RWPE2 (cell line): ENCODE data around the gene STX16.

Experiments used
- ATAC-seq: fragments of 200-7000 bp; cut with Tn5 transposase; 3 replicates; pipeline ENCODE4 v1.9.1; 2021; ENCODE audit warnings: low read depth
- DNase-seq: peaks from one replicate; pipeline ENCODE4 v3.0.0-alpha.2; 2020; ENCODE audit warnings: low spot score
- H3K27ac ChIP-seq: fragments of 450-650 bp; 2 replicates; pipeline ENCODE4 v1.5.1; 2017; ENCODE audit warnings: mild to moderate bottlenecking; ENCODE audit not compliant: poor library complexity, severe bottlenecking
- H3K27me3 ChIP-seq: fragments of 250-450 bp; sonication (Bioruptor Pico); 2 replicates; pipeline ENCODE4 v1.5.1; 2021; ENCODE audit warnings: mild to moderate bottlenecking, moderate library complexity; ENCODE audit not compliant: insufficient read depth, poor library complexity, severe bottlenecking
- H3K36me3 ChIP-seq: fragments of 250-450 bp; sonication (Bioruptor Pico); 2 replicates; pipeline ENCODE4 v1.5.1; 2020; ENCODE audit warnings: low read depth, mild to moderate bottlenecking, moderate library complexity
- H3K4me1 ChIP-seq: fragments of 250-450 bp; sonication (Bioruptor Pico); 2 replicates; pipeline ENCODE4 v1.5.1; 2021; ENCODE audit warnings: mild to moderate bottlenecking, moderate library complexity; ENCODE audit not compliant: insufficient read depth, poor library complexity, severe bottlenecking
- H3K4me3 ChIP-seq: fragments of 250-450 bp; sonication (Bioruptor Pico); 2 replicates; pipeline ENCODE4 v1.5.1; 2021; ENCODE audit warnings: mild to moderate bottlenecking, moderate library complexity; ENCODE audit not compliant: severe bottlenecking
- H3K9me3 ChIP-seq: fragments of 250-450 bp; sonication (Bioruptor Pico); 2 replicates; pipeline ENCODE4 v1.5.1; 2021; ENCODE audit warnings: mild to moderate bottlenecking, moderate library complexity; ENCODE audit not compliant: severe bottlenecking
- CTCF ChIP-seq: fragments of 450-650 bp; IDR thresholded peaks from one replicate; pipeline ENCODE4 v1.5.1; 2017; ENCODE audit warnings: mild to moderate bottlenecking, moderate library complexity; ENCODE audit not compliant: poor library complexity, severe bottlenecking

The STX16 gene

GRCh38 chr20:58605292-58606065 lies 45.6 kb upstream of the STX16 start:
- Histone ChIP-seq H3K36me3 (no peaks in the 10 kb centered on the region), H3K4me1 (no peaks in the 10 kb centered on the region), H3K4me3 (no peak overlapping the region), H3K9me3 (no peaks in the 10 kb centered on the region), H3K27me3 (no peaks in the 10 kb centered on the region), H3K27ac (no peak overlapping the region)
- no peak for TF ChIP-seq CTCF
- DNase-seq (no peak), ATAC-seq (no peak)

GRCh38 chr20:58606184-58606583 lies 44.9 kb upstream of the STX16 start:
- H3K36me3 ChIP-seq, result no peaks in the 10 kb centered on the region
- ATAC-seq (no peak), DNase-seq (no peak)
- H3K27me3 ChIP-seq, result no peaks in the 10 kb centered on the region
- H3K4me3 ChIP-seq, result no peak overlapping the region
- H3K9me3 ChIP-seq, result no peaks in the 10 kb centered on the region
- no peaks in the 10 kb centered on the region for H3K4me1 ChIP-seq
- no peak for TF ChIP-seq CTCF
- H3K27ac ChIP-seq, result no peak overlapping the region

GRCh38 chr20:58608096-58608840 lies 42.8 kb upstream of the STX16 start:
- H3K27me3 ChIP-seq, result no peaks in the 10 kb centered on the region

GRCh38 chr20:58609026-58609425 lies 42.1 kb upstream of the STX16 start:
- H3K36me3 ChIP-seq, result no peaks in the 10 kb centered on the region
- DNase-seq (no peak), ATAC-seq (no peak)
- no peaks in the 10 kb centered on the region for H3K27me3 ChIP-seq
- no peak overlapping the region for H3K27ac ChIP-seq
- H3K4me3 ChIP-seq, result no peak overlapping the region
- no peaks in the 10 kb centered on the region for H3K4me1 ChIP-seq
- H3K9me3 ChIP-seq, result no peaks in the 10 kb centered on the region
- TF ChIP-seq CTCF, result no peak

More at GRCh38 chr20:58608096-58608840, 42.8 kb upstream of the STX16 start:
- Histone ChIP-seq H3K4me3 (no peak overlapping the region), H3K27ac (no peak overlapping the region), H3K9me3 (no peaks in the 10 kb centered on the region), H3K4me1 (no peaks in the 10 kb centered on the region), H3K36me3 (no peaks in the 10 kb centered on the region)
- TF ChIP-seq CTCF, result no peak
- DNase-seq (no peak), ATAC-seq (peak; percentile 8; the same call in 1 of the 3 replicates)
